Renal cortex interstitium (tissue), 11 donors: ENCODE measurements around the gene DLGAP3. TPM values are rescaled to one million over a fixed set of nuclear protein-coding genes. Genes with fewer than 3 reads are reported as not detected.
"Not testable (repeated sequence)": the region's sequence is repeated elsewhere in the genome, so short reads cannot be mapped to it uniquely, and the experiment has no call there.

Experiments used
- DNase-seq, 11 donors: peaks; one replicate each; pipeline ENCODE4 v3.0.0-alpha.2; 2013; ENCODE audit warnings: low read depth in 9 of 11, low spot score in 4 of 11; ENCODE audit errors: extremely low read depth in 1 of 11
- polyA plus RNA-seq, 3 donors: library from polyadenylated mRNA; unstranded; fragments of 120-200 nt; gene quantifications; one replicate each; pipeline ENCODE4 v1.2.1, GENCODE V29; 2013; ENCODE audit not compliant: insufficient read length in 3 of 3

Gene DLGAP3
- polyA plus RNA-seq, 3 donors: 1.4 to 3.0 (median 2.5) TPM

DNA sequence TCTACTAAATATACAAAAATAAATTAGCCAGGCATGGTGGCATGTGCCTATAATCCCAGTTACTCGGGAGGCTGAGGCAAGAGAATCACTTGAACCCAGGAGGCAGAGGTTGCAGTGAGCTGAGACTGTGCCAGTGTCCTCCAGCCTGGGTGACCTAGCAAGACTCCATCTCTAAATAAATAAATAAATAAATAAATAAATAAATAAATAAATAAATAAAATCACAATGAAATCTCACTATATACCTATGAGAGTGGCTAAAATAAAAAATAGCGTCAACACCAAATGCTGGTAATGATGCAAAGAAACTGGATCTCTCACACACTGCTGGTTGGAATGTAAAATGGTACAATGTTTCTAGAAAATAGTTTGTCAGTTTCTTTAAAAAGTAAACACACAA is 110.6 kb downstream of the DLGAP3 start:
- DNase-seq: not testable (repeated sequence)

DNA sequence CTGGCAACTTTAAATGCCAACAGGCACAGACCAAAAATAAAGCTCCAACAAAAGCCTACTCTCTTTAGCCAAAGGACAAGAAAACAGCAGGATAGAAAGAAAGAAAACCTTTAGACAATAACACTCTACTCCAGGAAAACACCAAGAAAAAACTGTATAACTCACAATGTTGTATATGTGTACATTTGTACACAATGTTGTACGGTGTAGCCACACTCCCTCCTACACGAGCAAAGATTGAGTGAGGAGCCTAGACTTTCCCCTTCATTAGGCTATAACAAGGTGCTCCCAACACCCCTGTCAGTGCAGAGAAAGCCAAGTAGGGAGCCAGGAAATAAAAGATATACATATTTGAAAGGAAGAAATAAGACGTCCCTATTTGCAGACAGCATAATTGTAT is 112.7 kb downstream of the DLGAP3 start:
- no peak for DNase-seq

DNA sequence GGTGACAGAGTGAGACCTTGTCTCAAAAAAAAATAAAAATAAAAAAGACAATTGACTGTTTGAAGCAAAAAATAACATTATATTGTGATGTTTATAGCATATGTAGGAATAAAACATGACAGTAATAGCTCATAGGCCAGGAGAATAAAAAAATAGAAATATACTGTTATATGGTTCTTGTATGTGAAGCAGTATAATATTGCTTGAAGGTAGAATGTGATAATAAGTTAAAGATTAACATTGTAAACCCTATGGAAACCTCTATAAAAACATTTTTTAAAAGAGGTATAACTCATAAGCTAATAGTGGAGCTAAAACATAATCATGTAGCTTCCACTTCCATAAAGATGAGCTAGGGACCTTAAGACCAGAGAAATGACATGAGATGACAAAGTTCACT is 113.1 kb downstream of the DLGAP3 start:
- DNase-seq: no peak

Other genes starting within 250 kb of the DLGAP3 start
- under 1 TPM; 0.18 to 0.37 (median 0.30) TPM for gene GJB5, start 174.6 kb downstream of the DLGAP3 start, polyA plus RNA-seq
- under 1 TPM; 0.12 to 0.36 (median 0.33) TPM for gene GJB4, start 169.9 kb downstream of the DLGAP3 start, polyA plus RNA-seq
- under 1 TPM; 0.26 to 0.32 (median 0.31) TPM for gene GJB3, start 148.4 kb downstream of the DLGAP3 start, polyA plus RNA-seq
- 10 to 100 TPM; 12.5 to 18.6 (median 16.3) TPM for gene GJA4, start 136.7 kb downstream of the DLGAP3 start, polyA plus RNA-seq
- gene SMIM12, start 69.9 kb downstream of the DLGAP3 start, polyA plus RNA-seq: 10 to 100 TPM; 29.9 to 33.3 (median 31.5) TPM
- gene TMEM35B, start 55.7 kb upstream of the DLGAP3 start, polyA plus RNA-seq: 10 to 100 TPM; 27.8 to 32.0 (median 29.4) TPM
- 10 to 100 TPM; 14.4 to 26.2 (median 20.1) TPM for gene ZMYM6, start 102.3 kb upstream of the DLGAP3 start, polyA plus RNA-seq
- gene ZMYM1, start 149.7 kb upstream of the DLGAP3 start, polyA plus RNA-seq: 10 to 100 TPM; 15.3 to 20.6 (median 19.0) TPM